GM18505 (cell line): ENCODE data around the gene MEA1.
A peak's percentile ranks its signal among the peaks of the same experiment; 100 is the strongest.

ENCODE experiments used
- ATAC-seq: cut with Tn5 transposase; IDR thresholded peaks from one replicate; pipeline ENCODE4 v1.9.1; 2021; ENCODE audit not compliant: unreplicated experiment
- POLR2A ChIP-seq: IDR thresholded peaks from 4 replicates; pipeline ENCODE4 v1.6.1; 2011; ENCODE audit warnings: borderline replicate concordance; ENCODE audit not compliant: insufficient read depth, insufficient read length; ENCODE audit errors: extremely low read depth

Gene MEA1

GRCh38 chr6:43013843-43014433 is at the start of gene MEA1, which contains the start of gene KLHDC3:
Gene MEA1 (minus strand): TSS chr6:43013946. CDS start chr6:43013813, 133 bp downstream.
Gene KLHDC3 (plus strand): TSS chr6:43014249. CDS start chr6:43017193, 2,944 bp downstream.
- ATAC-seq: peak; percentile 89
- TF ChIP-seq POLR2A: peak; percentile 68

DNA sequence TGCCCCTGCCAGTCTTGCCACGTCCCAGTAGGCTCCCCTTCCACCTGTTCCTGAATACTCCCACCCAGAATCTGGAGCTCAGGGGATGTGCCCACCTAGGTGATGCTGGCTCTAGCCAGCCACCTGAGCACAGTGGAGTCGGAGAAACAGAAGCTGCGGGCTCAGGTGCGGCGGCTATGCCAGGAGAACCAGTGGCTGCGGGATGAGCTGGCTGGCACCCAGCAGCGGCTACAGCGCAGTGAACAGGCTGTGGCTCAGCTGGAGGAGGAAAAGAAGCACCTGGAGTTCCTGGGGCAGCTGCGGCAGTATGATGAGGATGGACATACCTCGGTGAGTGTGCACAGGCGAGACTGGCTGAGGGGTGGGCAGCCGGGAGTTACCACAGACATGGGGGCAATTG is 49.1 kb upstream of the MEA1 start:
- ATAC-seq: no peak
- TF ChIP-seq POLR2A: no peak

DNA sequence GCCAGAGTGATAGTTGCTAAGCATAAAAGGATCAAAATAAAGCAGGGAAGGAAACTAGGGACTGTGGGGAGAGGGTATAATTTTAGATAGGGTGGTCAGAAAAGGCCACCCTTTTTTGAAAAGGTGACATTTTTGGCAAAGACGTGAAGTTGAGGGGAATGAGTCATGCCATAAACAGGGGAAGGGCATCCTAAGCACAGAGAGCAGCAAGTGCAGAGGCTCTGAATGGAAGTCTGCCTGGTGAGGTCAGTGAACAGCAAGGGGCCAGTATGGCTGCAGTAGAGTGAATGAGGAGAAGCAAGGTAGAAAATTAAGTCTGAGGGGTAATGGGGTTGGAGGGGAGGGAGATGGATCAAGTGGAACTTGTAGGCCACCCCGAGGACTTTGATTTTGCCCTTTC is 48.1 kb upstream of the MEA1 start:
- TF ChIP-seq POLR2A: no peak
- no peak for ATAC-seq

- TF ChIP-seq POLR2A: no peak
- no peak for ATAC-seq
These were observed 47.2 kb upstream of the MEA1 start for GRCh38 chr6:43060755-43061633.

DNA sequence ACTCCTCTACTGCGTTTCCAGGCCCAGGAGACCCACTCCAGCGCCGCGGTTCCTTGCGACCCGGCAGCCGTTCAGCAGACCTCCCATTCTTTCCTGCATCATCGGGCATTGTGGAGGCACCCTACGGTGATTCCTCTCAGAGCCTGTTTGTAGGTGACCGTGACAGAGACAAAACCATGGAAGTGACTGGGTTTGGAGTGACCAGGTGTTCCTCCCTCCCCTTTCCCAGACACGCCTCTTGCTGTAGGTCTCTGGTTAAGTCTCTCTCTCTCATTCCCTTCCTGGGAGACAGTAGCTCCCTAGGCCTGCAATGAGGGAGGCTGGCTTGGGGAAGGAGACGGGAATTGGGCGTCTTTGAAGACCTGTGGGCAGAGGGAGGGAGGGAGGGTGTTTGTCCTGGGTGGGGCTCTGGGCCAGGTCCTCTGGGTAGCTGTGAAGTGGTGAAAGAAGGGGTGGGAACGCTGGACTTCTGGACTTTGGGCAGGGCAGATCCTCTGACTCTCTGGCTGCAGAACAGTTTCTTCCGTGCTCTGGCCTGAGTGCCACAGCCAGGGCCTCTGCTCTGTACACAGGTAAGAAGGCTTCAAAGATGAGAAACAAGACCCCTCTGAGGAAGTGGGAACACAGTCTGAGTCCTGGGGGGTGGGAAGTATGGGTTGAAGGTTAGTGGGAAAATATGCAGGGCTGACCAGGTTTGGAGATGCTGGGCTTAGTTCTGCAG is 46.4 kb upstream of the MEA1 start:
- TF ChIP-seq POLR2A: no peak
- ATAC-seq: no peak

DNA sequence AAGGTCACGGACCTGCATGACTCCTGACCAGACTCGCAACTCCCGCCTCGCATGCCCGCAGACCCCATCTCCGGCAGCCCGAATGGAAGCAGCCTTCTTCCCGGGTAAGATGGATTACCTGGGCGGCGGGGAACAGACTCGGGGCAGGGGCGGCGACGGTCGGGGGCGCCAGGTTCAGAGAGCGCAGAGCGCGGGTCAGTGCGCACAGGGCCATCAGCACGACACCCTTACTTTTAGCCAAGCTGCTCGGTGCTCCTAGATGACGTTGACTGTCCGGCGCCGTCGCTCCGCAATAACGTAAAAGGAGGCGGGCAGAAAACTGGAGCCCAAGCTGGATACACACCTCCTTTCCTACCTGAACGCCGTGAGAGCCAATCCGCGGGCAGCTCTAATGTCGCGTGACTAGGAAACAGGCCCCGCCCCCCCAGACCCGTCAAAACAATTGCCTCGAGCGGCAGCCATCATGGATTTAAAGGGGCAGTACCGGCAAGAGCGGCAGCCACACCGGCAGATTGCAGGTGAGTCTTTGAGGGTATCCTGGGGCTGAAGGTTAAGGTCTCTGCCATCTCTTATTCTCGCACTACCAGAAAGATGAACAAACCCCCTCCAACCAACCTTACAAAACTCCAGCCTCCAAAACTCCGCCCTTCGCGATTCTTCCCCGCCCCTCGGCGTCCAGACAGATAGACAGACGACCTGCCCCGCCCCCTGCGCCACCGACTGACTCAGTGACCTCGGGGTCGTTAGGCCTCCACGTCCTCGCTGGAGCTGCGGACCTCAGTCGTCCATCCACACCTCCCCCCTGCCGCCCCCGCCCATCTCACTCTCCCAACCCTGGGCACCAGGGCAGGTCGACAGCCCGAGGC is 45.7 kb upstream of the MEA1 start, which contains the start of the genes KLC4 and MRPL2:
TSS of gene KLC4 (plus strand) at position 464 of the 866 bp plus-strand sequence. CDS start 1,705 bp downstream, outside the sequence.
TSS of gene MRPL2 (minus strand) at position 267 of the 866 bp plus-strand sequence. CDS start at position 214, 53 bp downstream.
- peak; percentile 82 for ATAC-seq
- peak; percentile 89 for TF ChIP-seq POLR2A

DNA sequence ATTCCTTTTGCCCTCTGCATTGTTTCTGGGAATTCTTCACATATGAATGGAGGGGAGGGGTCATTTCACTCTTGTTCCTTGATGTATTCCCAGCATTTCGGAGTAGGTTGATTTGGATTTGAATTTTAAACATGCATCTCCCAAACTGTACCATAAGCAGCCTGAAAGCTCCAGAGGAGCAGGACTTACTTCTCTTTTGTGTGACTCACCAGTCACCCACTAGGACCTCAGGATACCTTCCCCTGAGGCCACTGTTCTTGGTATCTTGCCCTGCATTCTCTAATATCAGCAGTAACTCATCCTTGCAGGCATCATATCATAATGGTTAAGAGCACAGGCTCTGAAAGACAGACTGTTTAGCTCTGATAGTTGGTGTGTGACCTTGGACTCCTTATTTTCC is 44.8 kb upstream of the MEA1 start:
- no peak for ATAC-seq
- TF ChIP-seq POLR2A: no peak

- no peak for TF ChIP-seq POLR2A
- ATAC-seq: no peak
These were observed 42.2 kb upstream of the MEA1 start for GRCh38 chr6:43055966-43056365.

- TF ChIP-seq POLR2A: no peak
- ATAC-seq: no peak
These were observed 40.6 kb upstream of the MEA1 start for GRCh38 chr6:43054206-43054943.

DNA sequence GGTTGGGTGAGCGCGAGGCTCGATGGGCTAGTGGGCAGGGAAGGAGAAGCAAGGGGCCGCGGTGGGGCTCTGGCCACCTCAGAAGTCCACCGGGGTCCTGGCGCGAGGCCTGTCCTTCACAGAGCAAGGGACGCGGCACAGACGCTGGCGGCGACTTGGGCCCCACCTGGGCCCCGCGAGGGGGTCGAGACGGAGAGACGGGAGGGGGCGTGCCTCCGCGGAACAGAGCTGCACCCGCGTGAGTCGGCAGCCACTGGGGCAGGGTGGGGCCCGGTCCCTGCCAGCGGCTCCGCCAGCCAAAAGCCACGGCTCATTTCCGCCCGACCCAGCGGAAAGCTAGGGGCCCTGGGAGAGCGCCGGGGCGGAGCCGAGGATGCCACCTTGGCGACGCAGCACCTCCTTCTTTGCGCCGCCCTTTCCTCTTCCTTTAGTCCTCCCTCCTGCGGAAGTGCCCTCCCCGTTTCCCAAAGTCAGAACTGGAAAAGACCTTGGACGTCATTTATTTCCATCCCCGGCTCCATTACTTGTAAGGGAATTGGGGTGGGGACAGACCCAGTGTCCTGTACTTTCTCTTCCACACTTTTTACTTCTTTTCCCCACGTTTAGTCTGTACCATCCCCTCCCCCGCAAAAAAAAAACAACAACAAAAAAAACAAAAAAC is 39.9 kb upstream of the MEA1 start, which contains the start of gene CUL7:
TSS of gene CUL7 (minus strand) at position 307 of the 661 bp plus-strand sequence. CDS start 1,063 bp downstream, outside the sequence.
- ATAC-seq: peak; percentile 72
- peak; percentile 91 for TF ChIP-seq POLR2A

DNA sequence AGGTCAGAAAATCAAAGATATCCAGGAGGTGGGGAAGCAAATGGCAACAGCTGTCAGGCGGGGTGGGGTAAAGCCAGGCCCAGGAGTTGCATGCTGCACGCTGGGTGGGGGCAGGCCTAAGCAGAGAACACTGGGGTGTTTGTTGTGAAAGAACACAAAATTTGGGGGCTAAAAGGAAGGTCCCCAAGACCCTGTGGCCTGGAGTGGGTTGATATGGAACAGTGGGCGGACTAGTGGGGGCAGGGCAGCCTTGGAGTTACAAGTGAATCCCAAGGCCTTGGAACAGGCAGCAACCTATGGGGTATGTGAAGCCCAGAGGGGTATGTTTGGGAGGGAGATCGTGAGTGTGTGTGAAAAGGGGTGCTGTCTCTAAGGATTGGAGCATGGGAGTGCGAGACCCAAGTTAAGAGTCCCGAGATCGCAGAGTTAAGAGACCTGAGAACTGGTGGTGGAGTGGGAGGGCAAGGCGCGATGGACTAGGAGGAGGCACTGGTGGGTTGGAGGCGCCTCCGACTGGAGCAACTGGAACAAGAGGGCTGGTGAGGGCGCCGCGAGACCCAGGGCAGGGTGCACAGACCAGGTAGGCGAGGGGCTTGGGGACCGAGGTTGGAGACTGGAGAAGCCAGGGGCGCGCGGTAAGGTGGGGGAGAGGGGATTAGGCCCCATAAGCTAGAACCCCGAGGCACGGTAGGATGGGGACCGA is 39.2 kb upstream of the MEA1 start:
- no peak for TF ChIP-seq POLR2A
- ATAC-seq: peak; percentile 23

DNA sequence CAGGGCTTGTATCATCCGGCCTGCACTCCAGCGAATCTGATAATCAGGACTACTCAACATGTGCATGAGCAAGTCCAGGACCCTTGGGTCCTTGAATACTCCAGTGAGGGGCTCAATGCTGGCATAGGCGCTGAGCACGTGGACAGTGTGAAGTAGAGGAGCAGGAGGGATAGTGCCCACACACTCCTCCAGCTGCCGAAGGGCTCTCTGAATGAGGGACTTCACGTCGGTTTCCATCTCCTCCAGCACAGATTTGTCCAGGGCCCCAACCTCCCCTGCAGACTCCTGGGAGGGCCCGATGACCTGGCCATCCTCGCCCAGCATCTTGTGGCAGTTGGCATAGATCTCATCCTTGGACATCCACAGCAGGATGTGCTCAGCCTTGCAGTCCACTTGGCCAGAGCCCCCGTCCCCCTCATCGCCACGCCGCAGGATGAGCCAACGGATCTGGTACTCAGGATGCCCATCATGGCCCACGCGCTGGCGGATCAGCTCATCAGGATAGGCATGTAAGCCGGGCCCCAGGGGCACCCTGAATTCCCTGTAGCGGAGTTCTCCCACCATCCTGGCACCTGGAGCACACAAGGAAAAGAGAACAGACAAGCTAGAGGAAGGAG is 38.6 kb upstream of the MEA1 start:
- no peak for TF ChIP-seq POLR2A
- ATAC-seq: no peak
